Measurements from ENCODE around the gene BNIP3. TPM values are rescaled to one million over a fixed set of nuclear protein-coding genes. Genes with fewer than 3 reads are reported as not detected.

The BNIP3 gene
- total RNA-seq, 1 experiment from 2014 or later, result 37.5 TPM

DNA sequence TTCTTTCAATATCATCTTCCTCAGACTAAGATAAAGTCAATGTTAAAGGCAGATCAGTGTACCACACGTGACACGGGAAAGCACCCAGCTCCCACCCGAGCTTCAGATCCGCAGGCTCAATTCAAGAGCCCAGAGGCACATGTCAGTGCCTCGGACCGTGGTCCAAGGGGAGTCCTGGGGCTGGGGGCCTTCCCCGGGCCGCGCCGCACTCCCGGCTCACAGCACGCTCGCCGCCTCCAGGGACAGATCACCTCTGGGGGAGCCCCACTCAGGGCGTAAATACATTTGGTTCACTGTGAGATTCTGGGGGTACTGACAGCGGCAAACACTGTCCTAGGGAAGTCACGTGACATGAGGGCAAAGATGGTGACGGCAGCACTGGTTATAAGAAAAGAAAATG is 10.8 kb downstream of the BNIP3 start:
- Histone ChIP-seq H3K9me3 (ENCODE audit: control insufficient read depth in 1 of 2, insufficient read depth in 1 of 2, low read depth in 1 of 2, low read length in 2 of 2) (no peaks in the 10 kb centered on the region), H3K36me3 (ENCODE audit: control insufficient read depth in 1 of 2, insufficient read depth in 2 of 2, low read length in 2 of 2) (peaks cover 0 to 2% of the 10 kb centered on the region in 2 experiments; a peak in 1 of 4 replicates), H3K27ac (ENCODE audit: low read depth, low read length) (no peak overlapping the region), H3K27me3 (ENCODE audit: insufficient read depth, low read length) (no peaks in the 10 kb centered on the region), H3K4me2 (ENCODE audit: low read length) (no peak overlapping the region), H3K79me2 (ENCODE audit: insufficient read depth, low read length) (peaks cover 20% of the 10 kb centered on the region; the same call in 1 of the 2 replicates), H3K4me3 (replicated peaks in 1 of 2; ENCODE audit: low read depth in 1 of 2, low read length in 2 of 2) (no peak overlapping the region), H3K9ac (ENCODE audit: low read length) (no peak overlapping the region), H4K20me1 (ENCODE audit: insufficient read depth) (no peaks in the 10 kb centered on the region; the same call in 1 of the 2 replicates), H3K4me1 (ENCODE audit: control insufficient read depth in 1 of 2, insufficient read depth in 2 of 2, low read length in 2 of 2) (no peaks in the 10 kb centered on the region), H3K9me2 (ENCODE audit: insufficient read depth) (no peaks in the 10 kb centered on the region), H2AFZ (ENCODE audit: low read depth, low read length, poor library complexity, severe bottlenecking) (no peak overlapping the region)
- ChIA-PET POLR2A (no interaction called here), CTCF (no interaction called here), RAD21 (ENCODE audit: low non-redundant PET in 1 of 2, low total read pairs in 2 of 2, uncharacterized antibody in 2 of 2, unreplicated experiment in 2 of 2) (no interaction called here)
- DNase-seq (ENCODE audit: low read depth, low spot score), result no peak
- TF ChIP-seq EZH2phosphoT487 (IDR thresholded peaks at IDR 0.05; ENCODE audit: borderline replicate concordance), result no peak
- TF ChIP-seq POLR2AphosphoS5 (IDR thresholded peaks at IDR 0.05; ENCODE audit: low read depth, low read length), result no peak
- no peak for TF ChIP-seq JUND (IDR thresholded peaks at IDR 0.05)
- TF ChIP-seq EZH2 (IDR thresholded peaks at IDR 0.05), result no peak
- TF ChIP-seq CEBPB (IDR thresholded peaks at IDR 0.05; ENCODE audit: low read depth), result no peak
- no peak for TF ChIP-seq SRF (IDR thresholded peaks at IDR 0.05; ENCODE audit: low read depth)
- TF ChIP-seq ZFX (IDR thresholded peaks at IDR 0.05), result no peak
- no peak for TF ChIP-seq EGR1 (IDR thresholded peaks at IDR 0.05; ENCODE audit: low read depth)
- TF ChIP-seq TCF7L2 (IDR thresholded peaks at IDR 0.05; ENCODE audit: borderline replicate concordance, extremely low read depth, insufficient read depth, insufficient read length), result no peak
- no peak for TF ChIP-seq YY1 (IDR thresholded peaks at IDR 0.05; ENCODE audit: extremely low read depth, insufficient replicate concordance, low read depth, low read length)
- TF ChIP-seq ELF1 (IDR thresholded peaks at IDR 0.05; ENCODE audit: borderline replicate concordance, low read depth), result no peak
- no peak for TF ChIP-seq RAD21 (IDR thresholded peaks at IDR 0.05; ENCODE audit: low read depth)
- TF ChIP-seq FOSL1 (IDR thresholded peaks at IDR 0.05; ENCODE audit: low read depth), result no peak
- TF ChIP-seq, protein P1, sequence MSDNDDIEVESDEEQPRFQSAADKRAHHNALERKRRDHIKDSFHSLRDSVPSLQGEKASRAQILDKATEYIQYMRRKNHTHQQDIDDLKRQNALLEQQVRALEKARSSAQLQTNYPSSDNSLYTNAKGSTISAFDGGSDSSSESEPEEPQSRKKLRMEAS (IDR thresholded peaks at IDR 0.05), result no peak
- TF ChIP-seq, protein P2, sequence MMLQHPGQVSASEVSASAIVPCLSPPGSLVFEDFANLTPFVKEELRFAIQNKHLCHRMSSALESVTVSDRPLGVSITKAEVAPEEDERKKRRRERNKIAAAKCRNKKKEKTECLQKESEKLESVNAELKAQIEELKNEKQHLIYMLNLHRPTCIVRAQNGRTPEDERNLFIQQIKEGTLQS (IDR thresholded peaks at IDR 0.05), result no peak
- TF ChIP-seq SP1 (IDR thresholded peaks at IDR 0.05; ENCODE audit: low read depth), result no peak
- TF ChIP-seq POLR2A (IDR thresholded peaks at IDR 0.05; ENCODE audit: borderline replicate concordance, extremely low read depth, insufficient read depth, insufficient read length), result no peak
- BruUV-seq (replicated peaks), result no TSS peak
- no peak for ATAC-seq
- intact Hi-C loops (cut with micrococcal nuclease), result no loop called here

All from HCT116 (cell line).